Activated CD4-positive, alpha-beta T cell treated with anti-CD3 and anti-CD28 coated beads for 1 hour (primary cell): ENCODE results near the gene IL19.
A peak's percentile ranks its signal among the peaks of the same experiment; 100 is the strongest.
"Not testable (repeated sequence)": the region's sequence is repeated elsewhere in the genome, so short reads cannot be mapped to it uniquely, and the experiment has no call there.

Experiments
- DNase-seq: peaks from one replicate; pipeline ENCODE4 v3.0.0-alpha.2; 2020

The IL19 gene

GRCh38 chr1:206834711-206835110 is 64.1 kb downstream of the IL19 start:
- DNase-seq = no peak

DNA sequence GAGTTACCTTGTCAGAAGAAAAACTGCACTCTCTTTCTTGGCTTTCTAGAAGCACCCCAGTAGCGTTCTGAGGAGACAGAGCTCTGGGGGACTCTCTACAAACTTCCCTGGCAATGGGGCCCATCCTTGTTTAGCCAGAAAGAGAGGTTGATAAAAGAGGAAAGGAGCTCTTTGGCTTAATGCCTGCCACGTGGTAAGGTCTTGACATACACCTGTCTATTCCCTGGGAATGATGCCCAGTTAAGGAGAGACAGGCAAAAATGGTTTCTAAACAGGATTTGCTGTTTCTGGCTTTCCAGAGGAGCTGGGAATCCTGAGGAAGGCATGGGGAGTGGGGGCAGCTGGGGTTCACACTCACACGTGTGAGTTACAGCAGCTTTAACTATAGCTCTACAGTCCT is 64.6 kb downstream of the IL19 start:
- DNase-seq = no peak

GRCh38 chr1:206836111-206836510 is 65.5 kb downstream of the IL19 start:
- no peak for DNase-seq

DNA sequence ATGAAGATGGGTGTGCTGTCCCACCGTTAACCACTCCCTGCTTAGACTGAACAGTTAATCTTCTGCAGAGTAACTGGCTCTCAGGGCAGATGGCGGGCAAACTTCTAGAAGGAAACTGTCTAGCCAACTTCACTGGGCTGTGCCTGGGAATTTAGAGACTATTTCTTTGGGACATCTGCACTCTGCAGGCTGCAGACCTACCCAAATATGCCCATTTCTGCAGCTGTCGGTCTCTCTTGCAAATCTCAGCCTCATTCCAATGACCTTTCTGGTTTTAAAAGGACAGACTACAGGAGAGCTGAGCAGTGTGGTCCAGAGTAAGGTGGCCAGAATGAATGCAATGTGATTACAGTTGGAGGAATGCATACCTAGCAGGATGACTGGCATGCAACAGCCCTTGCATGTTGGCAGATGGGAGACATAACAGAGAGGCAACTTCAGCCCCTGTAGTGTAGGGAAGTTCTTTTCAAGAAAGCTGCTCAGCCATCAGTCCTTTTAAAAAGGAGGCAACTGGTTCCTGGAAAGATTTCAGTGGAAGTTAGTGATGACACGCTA is 68.5 kb downstream of the IL19 start:
- DNase-seq = no peak

GRCh38 chr1:206839857-206840256 is 69.3 kb downstream of the IL19 start:
- no peak for DNase-seq

DNA sequence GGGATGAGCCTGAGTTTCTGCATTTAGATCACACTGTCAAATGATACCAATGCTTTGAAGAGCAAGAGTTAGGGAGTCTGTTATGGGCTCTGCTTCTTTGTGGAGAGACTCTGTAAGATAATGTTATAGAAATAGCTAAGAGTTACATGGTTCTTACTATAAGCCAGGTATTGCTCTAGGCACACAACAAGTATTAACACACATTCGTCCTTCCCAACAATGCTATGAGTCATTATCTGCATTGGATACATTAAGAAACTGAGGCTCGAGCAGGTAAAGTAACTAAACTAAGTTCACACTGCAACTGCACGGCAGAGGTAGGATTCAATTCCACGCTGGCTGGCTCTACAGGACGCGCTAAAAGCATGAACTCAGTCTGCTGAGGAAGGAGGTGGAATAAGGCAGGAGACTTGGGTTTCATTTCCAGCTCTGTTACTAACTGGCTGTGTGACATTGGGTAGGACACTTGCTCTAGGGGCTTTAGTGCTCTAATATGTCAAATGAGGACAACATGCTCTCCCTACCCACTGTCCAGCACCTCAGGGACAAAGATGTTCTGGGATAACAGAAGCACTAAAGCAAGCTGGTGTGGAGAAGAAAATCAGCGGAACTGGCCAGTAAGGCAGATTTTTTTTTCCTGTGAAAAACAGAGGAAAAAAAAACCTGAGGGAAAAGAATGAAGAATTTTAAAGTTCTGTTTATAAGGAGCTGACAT is 71.2 kb downstream of the IL19 start:
- DNase-seq = no peak

DNA sequence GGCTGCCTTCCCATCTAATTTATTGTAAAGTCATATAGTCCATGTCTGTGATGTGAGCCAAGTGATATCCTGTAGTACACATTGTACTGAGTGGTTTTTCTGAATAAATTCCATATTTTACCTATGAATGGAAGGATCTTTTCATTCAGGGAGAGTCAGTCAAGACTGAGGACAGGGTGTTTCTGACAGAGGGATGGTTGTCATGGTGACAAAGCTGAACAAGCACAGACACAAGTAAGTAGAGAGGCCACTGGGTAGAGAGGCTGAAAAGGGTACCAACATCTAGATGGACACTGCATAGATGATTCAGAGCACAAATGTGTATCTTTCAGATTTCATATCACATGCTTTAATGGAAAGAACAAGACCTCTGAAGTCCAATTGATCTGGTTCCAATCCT is 72.3 kb downstream of the IL19 start:
- no peak for DNase-seq

- no peak for DNase-seq
Measured at GRCh38 chr1:206843626-206844025, 73.1 kb downstream of the IL19 start.

DNA sequence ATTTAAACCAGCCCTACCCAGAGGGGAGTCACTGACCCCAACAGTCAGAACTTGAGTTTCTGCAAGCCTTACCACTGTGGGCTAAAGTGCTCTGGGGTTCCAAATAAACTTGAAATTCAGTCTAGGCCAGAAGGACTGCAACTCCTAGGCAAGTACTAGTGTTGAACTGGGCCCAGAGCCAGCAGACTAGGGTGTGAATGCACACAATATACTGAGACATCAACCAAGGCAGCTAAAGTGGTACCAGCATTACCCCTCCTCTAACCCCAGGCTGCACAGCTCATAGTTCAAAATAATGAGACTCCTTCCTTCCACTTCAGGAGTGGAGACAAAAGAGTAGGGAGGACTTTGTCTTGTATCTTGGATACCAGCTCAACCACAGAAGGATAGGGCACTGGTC is 75.9 kb downstream of the IL19 start:
- no peak for DNase-seq

GRCh38 chr1:206847337-206847834 is 76.8 kb downstream of the IL19 start:
- DNase-seq = no peak

DNA sequence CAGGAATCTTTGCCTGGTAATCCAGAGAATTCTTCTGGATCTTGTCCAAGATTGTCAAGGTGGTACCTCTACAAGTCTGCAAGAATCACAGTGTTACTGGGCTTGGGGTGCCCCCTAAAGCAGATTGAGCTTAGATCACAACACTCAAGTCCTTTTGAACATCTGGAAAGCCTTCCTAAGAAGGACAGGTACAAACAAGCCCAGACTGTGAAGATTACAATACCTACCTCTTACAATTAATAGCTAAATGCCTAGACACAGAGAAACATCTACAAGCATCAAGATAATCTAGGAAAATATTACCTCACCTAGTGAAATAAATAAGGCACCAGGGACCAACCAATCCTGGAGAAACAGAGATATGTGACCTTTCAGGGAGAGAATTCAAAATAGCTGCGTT is 77.4 kb downstream of the IL19 start:
- DNase-seq = no peak

DNA sequence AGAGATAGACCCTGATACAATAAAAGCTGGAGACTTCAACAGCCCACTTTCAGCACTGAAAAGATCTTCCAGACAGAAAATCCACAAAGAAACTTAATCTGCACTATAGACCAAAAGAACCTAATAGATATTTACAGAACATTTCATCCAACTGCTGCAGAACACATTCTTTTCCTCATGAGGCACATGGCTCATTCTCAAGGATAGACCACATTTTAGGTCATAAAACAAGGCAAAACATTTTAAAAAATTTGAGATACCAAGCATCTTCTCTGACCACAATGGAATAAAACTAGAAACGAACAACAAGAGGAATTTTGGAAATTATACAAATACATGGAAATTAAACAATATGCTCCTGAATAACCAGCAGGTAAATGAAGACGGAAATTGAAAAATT is 79.8 kb downstream of the IL19 start:
- DNase-seq = no peak

GRCh38 chr1:206851341-206852010 is 80.9 kb downstream of the IL19 start:
- DNase-seq = no peak

DNA sequence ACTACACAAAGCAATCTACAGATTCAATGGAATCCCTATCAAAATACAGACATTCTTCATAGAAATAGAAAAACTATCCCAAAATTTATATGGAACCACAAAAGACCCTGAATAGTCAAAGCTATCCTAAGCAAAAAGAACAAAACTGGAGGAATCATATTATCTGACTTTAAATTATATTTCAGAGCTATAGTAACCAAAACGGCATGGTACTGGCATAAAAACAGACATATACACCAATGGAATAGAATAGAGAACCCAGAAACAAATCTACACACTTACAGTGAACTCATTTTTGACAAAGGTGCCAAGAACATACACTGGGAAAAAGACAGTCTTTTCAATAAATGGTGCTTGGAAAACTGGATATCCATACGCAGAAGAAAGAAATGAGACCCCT is 82.1 kb downstream of the IL19 start:
- not testable (repeated sequence) for DNase-seq

- not testable (repeated sequence) for DNase-seq
Measured at GRCh38 chr1:206853696-206854095, 83.1 kb downstream of the IL19 start.

DNA sequence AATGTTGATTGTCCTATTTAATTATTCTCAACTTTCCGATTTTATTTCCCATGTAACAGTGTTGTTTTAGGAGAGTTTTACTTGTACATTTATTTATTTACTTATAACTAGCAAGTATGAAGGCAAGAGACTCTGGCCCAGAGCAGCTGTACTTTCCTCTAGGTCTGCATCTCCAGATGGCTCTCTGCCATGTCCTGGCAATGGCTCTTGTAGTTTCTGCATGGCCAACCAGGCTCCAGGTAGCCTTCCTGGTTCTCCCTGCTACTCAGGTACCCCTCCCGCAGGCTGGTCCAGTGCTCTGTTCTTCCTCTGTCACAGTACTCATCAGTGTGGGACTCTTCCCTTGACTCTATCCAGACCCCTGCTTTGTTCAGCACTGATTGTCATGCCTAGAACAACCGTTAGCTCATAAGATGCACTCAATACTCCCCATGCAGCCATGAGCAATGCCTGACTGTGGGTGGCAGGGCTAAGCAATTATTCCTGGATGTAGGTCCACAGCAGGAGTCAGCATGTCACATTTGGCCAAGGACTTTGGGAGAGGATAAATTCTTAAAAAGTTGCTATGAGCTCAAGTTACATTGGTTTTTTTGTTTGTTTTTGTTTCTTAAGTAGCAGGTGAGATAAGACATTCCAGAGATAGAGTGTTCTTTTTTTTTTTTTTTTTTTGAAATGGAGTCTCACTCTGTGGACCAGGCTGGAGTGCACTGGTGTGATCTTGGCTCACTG is 84.0 kb downstream of the IL19 start:
- DNase-seq = no peak

DNA sequence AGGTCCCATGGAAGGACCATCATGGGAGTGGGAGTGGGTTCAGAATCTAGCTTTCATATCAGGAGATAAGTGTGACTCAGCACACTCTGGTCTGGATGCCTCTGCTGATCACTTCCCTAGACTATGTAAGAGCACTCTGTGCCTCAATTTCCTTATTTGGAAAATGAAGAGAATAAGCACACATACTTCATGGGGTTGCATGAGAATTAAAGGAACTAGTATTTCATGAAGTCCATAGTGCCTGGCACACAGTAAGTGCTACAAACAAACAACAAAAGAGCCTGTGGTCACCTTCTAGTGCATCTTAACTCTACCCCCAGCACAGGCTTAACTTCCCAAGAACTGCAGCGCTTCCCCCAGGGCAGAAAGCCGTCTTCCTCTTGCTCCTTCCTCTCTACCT is 85.3 kb downstream of the IL19 start:
- DNase-seq = no peak

GRCh38 chr1:206856674-206857464 is 86.3 kb downstream of the IL19 start:
- no peak for DNase-seq

DNA sequence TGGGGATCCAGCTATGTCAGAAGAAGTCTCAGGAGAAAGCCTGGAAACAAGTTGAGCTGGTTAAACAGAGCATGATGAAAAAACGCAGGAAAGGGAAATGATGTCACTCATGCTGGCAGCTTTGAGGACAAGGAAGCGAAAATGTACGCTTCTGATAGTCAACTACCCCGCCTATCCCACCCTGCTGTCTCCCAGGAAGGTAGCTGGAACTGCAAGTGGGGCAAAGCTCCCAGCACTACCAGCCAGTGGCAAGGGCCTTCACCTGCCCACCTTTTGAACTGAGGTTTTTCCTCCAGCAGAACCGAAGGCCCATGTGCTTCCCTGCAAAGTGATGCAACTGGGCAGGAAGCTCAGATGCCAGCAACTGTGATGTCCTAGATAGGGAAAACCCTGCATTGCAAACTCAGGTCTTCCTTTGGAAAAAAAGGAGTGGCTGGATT is 88.5 kb downstream of the IL19 start:
- no peak for DNase-seq

GRCh38 chr1:206860165-206860564 is 89.6 kb downstream of the IL19 start:
- DNase-seq = no peak

GRCh38 chr1:206863266-206863665 is 92.7 kb downstream of the IL19 start:
- no peak for DNase-seq

- DNase-seq = peak; percentile 75
Measured at GRCh38 chr1:206864939-206865671, 94.5 kb downstream of the IL19 start, which contains the start of gene IL20. Gene IL20 (plus strand): TSS chr1:206865623. CDS start chr1:206865853, 230 bp downstream.
